Measurements from ENCODE around the gene FRAS1. TPM values are rescaled to one million over a fixed set of nuclear protein-coding genes. Genes with fewer than 3 reads are reported as not detected.
"Not testable (repeated sequence)": the region's sequence is repeated elsewhere in the genome, so short reads cannot be mapped to it uniquely, and the experiment has no call there.

FRAS1 gene
- total RNA-seq, 4 donors from 2014 or later, result 1.0 to 32.5 (median 3.3) TPM

DNA sequence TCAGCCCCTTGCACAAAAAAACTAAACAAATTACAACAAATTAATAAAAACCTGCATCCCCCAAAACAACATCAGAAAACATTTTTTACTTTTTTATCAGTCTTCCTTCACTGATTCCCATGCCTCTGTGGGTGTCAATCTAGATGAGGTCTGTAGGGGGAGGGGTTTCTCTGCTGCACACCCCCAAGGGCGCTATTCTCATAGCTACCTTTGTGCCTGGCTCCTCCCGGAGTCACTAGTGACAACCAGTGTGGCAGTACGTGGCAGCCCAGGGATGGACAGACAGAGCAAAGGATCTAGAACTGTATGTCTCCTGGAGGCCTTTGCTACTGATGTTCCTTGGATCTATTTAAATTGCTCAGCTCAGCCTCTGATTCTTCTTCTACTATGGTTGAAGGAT lies 266.3 kb downstream of the FRAS1 start:
- TF ChIP-seq, protein P1, sequence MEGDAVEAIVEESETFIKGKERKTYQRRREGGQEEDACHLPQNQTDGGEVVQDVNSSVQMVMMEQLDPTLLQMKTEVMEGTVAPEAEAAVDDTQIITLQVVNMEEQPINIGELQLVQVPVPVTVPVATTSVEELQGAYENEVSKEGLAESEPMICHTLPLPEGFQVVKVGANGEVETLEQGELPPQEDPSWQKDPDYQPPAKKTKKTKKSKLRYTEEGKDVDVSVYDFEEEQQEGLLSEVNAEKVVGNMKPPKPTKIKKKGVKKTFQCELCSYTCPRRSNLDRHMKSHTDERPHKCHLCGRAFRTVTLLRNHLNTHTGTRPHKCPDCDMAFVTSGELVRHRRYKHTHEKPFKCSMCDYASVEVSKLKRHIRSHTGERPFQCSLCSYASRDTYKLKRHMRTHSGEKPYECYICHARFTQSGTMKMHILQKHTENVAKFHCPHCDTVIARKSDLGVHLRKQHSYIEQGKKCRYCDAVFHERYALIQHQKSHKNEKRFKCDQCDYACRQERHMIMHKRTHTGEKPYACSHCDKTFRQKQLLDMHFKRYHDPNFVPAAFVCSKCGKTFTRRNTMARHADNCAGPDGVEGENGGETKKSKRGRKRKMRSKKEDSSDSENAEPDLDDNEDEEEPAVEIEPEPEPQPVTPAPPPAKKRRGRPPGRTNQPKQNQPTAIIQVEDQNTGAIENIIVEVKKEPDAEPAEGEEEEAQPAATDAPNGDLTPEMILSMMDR (IDR thresholded peaks at IDR 0.05), result no peak
- no peak for TF ChIP-seq POLR2A (IDR thresholded peaks at IDR 0.05)
- no peaks in the 10 kb centered on the region for H3K27me3 ChIP-seq
- DNase-seq, result no peak
- H3K4me3 ChIP-seq, result no peak overlapping the region
- H3K4me1 ChIP-seq, result no peaks in the 10 kb centered on the region
- no peaks in the 10 kb centered on the region for H3K36me3 ChIP-seq
- H3K9me3 ChIP-seq, result no peaks in the 10 kb centered on the region
- H3K27ac ChIP-seq, result no peak overlapping the region
- intact Hi-C loops (cut with DNase I; ENCODE audit: low total_unique reads), result no loop called here

DNA sequence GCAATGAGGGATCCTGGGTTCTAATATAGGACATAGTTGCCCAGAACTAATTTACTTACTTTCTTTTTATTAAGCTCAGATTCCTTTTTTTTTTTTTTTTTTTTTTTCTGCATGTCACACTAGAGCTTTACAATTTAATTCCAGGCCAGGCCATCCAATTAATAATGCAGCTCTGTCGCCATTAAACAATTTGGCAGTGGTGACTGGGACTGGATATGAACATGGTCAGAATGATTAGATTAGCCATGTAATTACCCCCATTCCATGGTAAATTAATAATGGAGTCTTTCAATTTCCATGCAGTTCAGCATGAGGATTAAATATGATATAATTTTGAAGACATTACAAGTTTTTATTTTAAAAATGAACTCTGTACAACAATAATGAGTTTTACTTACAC lies 267.5 kb downstream of the FRAS1 start:
- TF ChIP-seq, protein P1 (IDR thresholded peaks at IDR 0.05), result no peak
- TF ChIP-seq POLR2A (IDR thresholded peaks at IDR 0.05), result no peak
- Histone ChIP-seq H3K9me3 (no peaks in the 10 kb centered on the region), H3K27ac (no peak overlapping the region), H3K4me3 (no peak overlapping the region), H3K4me1 (no peaks in the 10 kb centered on the region), H3K36me3 (no peaks in the 10 kb centered on the region), H3K27me3 (no peaks in the 10 kb centered on the region)
- DNase-seq, result no peak
- intact Hi-C loops (cut with DNase I; ENCODE audit: low total_unique reads), result no loop called here

DNA sequence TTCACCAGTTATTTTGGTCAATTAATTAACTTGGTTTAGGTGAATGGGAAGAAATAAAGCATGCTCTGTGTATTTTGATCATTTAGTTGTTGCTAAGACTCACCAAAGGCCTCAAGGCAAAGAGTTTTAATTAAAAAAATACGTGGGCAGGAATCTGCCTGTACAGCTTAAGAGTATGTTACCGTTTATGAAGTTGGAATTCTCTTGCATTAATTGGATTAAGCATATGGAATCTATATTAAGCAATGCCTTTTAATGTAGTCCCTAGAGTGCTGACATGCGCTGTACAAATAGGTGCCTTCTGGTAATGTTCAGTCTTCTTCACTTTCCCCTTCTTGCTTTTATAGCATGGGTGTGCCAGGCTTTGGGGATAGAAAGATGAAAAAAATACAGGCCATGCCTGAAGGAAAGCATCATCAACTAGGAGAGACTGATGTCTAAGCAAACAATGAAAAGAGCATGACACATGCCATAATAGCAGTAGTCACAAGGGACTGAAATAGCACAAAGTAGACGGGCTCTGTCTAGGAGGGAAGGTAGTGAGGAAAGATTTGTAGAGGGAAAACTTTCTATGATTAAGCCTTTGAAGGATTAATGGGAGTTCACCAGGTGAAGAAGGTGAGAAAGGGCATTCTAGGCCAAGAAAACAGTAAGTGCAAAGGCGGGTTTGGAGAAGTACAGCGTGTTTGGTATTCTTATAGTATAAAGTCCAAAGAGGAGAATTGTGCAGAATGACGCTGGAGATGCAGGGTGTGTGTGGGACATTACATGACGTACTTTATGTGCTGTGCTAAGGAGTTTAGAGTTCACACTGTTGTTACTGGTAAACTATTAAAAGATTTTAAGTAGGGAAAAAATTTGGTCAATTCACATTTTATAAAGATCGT lies 268.4 kb downstream of the FRAS1 start:
- H3K27me3 ChIP-seq, result no peaks in the 10 kb centered on the region
- no peak for DNase-seq
- TF ChIP-seq POLR2A (IDR thresholded peaks at IDR 0.05), result no peak
- TF ChIP-seq, protein P1 (IDR thresholded peaks at IDR 0.05), result no peak
- no peak overlapping the region for H3K27ac ChIP-seq
- H3K4me1 ChIP-seq, result no peaks in the 10 kb centered on the region
- intact Hi-C loops (cut with DNase I; ENCODE audit: low total_unique reads), result no loop called here
- H3K4me3 ChIP-seq, result no peak overlapping the region
- no peaks in the 10 kb centered on the region for H3K36me3 ChIP-seq
- H3K9me3 ChIP-seq, result no peaks in the 10 kb centered on the region

DNA sequence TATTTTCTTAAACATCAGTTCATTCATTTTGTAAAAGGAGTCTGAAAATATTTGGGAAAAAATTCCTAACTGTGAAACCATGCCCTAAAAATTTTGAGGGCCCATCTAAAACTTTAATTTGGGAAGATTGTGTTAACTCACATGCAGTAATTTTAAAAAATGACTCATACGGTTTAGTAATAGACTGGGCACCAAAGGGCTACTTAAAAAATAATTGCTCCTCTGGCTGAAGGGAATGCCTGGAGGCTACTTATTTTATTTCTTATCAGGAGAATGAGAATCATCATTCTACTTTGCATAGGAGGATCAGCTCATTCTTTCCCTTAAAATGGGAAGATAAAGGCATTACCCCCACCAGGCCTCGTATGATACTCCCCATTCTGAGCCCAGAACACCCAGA lies 271.5 kb downstream of the FRAS1 start:
- intact Hi-C loops (cut with DNase I; ENCODE audit: low total_unique reads); H3K36me3 ChIP-seq: not testable (repeated sequence)

DNA sequence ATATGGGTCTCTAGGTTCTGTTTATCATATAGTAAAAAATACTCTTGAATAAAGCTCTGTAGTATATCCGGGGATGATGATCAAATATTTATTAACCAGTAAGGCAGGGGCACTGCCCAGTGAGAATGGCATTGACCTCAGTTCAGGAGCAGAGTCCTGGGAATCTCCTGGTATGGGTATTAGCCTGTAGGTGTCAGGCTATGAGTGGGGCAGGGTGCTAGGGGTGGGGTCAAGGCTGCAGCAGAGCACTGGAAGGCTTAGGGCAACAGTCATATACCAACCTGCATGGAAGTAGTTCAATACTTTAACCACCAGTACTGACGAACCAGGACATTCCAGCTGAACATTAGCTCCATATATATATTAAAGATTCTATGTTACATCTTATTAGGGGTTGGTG lies 274.1 kb downstream of the FRAS1 start:
- TF ChIP-seq, protein P1 (IDR thresholded peaks at IDR 0.05), result no peak
- TF ChIP-seq POLR2A (IDR thresholded peaks at IDR 0.05), result no peak
- Histone ChIP-seq H3K27me3 (no peaks in the 10 kb centered on the region), H3K9me3 (no peaks in the 10 kb centered on the region), H3K27ac (no peak overlapping the region), H3K4me1 (no peaks in the 10 kb centered on the region), H3K36me3 (no peaks in the 10 kb centered on the region), H3K4me3 (no peak overlapping the region)
- intact Hi-C loops (cut with DNase I; ENCODE audit: low total_unique reads), result no loop called here
- DNase-seq, result no peak

More for the DNA sequence above, 271.5 kb downstream of the FRAS1 start:
- H3K27me3 ChIP-seq, H3K4me3 ChIP-seq, H3K27ac ChIP-seq, DNase-seq, H3K4me1 ChIP-seq, H3K9me3 ChIP-seq: not testable (repeated sequence)

Data from uterus (tissue), 4 donors.